GM21360 (cell line): ENCODE measurements around the gene ZNF280C.

Source experiments
- ATAC-seq: cut with Tn5 transposase; IDR thresholded peaks from one replicate; pipeline ENCODE4 v1.9.1; 2021; ENCODE audit warnings: mild to moderate bottlenecking, moderate library complexity; ENCODE audit not compliant: unreplicated experiment

The ZNF280C gene

DNA sequence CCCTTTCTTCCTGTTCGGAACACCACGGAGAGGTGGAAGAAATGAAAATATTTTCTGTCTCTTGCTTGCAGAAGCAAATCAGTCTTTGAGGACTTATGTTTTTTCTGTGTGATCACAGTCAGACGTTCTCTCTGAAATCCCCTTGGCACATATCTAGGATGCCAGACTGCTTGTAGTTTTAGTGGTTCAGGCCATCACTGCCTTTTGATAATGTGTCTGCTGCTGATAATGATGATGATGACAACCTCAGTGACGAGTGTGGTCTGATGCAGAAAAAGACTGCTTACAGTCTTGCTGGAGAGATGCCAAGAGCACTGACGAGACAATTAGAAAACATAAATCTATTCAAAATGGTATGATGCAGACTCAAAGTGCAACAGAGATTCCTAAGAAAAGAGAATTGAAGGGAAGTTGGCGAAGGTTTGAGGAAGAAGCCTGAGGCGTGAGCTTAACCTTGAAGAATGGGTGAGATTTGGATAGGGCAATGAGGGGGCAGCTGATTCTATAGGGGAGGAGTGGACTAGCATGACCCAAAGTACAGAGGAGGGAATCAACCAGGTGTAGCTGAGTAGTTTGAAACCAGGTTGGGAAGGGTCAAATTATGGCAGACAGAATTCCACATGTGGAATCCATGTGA lies 89.0 kb downstream of the ZNF280C start:
- no peak for ATAC-seq

- ATAC-seq: no peak
Measured at GRCh38 chrX:130179170-130179569, 89.5 kb downstream of the ZNF280C start.

DNA sequence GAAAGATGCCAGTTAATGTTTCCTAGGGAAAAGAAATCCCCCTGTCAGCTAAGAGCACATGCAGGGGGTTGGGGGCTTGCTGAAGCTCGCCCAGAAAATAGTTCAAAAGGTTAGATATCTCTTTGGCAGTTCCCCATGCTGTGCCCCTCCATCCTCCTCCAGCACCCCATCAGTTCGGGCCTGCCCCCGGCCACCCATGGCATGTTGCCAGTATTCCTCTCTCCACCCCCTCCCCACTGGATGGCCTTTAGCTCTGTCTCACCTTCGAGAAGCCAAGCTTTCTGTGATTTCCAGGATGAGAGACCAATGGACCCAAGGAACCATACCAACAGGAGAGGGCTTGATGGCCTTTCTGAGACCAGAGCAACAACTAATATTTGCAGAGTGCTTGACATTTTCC lies 91.8 kb downstream of the ZNF280C start:
- no peak for ATAC-seq

- peak; percentile 72 for ATAC-seq
Measured at GRCh38 chrX:130176354-130176776, 92.3 kb downstream of the ZNF280C start.

- ATAC-seq: no peak
Measured at GRCh38 chrX:130174937-130175336, 93.8 kb downstream of the ZNF280C start.

DNA sequence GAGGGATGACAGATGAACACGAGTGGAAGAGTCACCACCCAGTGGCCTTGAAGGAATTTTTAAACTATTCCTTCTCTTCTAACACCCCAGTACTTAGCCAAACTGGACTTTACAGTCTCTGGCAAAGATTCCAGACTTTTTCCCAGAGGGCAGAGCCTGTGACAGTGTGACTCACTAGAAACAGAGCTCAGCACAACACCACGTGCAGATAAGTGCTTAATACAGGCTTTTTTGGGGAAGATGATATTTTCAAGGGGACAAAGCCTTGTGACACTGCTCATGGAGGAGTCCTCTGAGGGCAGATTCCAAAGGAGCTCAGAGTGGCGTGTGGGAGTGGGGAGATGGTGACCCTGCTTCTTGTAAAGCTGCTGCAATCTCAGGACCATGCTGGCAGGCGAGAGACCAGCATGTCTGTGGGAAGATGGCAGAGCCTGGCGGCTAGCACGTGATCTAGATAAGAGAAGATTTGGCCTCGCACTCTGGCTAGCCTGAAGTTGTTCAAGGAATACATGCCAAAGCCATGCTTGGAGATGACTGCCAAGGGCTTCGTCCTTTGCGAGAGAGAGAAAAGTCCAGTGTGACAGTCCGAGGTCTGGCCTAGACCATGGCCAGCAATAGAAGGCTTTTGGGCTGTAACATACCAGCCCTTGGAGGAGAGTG lies 94.5 kb downstream of the ZNF280C start:
- no peak for ATAC-seq

DNA sequence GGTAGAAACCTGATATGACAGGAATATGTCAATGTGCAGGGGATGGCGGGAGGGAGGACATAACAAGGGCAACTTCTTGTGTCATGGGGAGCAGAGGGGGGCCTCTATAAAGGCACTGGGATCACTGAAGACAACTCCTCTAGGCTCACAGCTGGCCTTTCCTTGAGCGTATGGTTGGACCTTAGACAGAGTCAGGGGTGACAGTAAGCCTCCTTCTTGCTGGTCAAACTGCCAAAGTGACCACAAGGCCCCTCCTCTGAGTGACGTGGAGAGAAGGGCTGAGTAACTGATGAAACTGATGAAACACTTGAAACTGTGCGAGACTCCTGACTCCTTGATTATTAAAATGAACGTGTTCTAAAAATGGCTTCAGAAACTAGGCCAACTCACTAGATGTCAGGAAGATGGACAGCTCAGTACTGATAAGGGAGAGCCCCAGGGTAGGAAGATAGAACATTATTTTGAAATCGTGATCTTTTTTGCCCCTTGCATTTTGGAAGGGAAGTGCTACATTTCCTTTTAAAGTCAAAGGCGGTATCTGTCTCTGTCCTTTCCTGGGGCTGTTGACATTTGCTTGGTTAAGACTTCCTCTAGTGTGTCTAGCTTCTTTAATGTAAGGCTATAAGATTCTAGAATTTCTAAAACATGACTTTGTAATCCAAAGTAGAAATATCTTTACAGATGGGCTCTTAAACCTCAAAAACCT lies 95.4 kb downstream of the ZNF280C start:
- ATAC-seq: no peak

GRCh38 chrX:130172127-130172845 lies 96.4 kb downstream of the ZNF280C start:
- ATAC-seq: no peak

DNA sequence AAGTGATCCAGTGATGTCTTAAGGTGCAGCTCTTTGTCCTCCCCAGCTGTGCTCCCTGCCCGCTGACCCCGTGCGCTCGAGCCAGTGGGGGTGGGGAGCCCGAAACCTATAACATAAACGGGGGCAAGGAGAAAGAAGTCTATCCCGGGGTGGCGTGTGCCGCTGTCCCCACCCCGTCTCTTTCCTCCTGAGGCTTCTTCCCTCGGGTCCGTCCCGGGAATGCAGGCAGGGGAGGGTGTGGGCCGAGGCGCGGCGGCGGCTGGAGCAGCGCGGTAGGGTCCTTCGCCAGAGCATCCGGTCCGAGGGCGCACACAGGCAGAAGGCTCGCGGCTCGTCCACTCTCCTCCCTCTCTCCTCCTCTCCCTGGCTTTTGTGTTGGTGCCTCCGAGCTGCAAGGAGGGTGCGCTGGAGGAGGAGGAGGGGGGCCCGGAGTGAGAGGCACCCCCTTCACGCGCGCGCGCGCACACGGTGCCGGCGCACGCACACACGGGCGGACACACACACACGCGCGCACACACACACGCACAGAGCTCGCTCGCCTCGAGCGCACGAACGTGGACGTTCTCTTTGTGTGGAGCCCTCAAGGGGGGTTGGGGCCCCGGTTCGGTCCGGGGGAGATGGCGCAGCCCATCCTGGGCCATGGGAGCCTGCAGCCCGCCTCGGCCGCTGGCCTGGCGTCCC lies 97.1 kb downstream of the ZNF280C start, which contains the start of gene RAB33A:
TSS of gene RAB33A (plus strand) at position 517 of the 681 bp plus-strand sequence. CDS start at position 618, 101 bp downstream.
- ATAC-seq: no peak

GRCh38 chrX:130170752-130171445 lies 97.8 kb downstream of the ZNF280C start:
- ATAC-seq: peak; percentile 75

- ATAC-seq: no peak
Measured at GRCh38 chrX:130167040-130167439, 101.7 kb downstream of the ZNF280C start.

- ATAC-seq: no peak
Measured at GRCh38 chrX:130166503-130166777, 102.3 kb downstream of the ZNF280C start.

- ATAC-seq: peak; percentile 85
Measured at GRCh38 chrX:130165703-130166502, 102.8 kb downstream of the ZNF280C start, which contains the start of gene AIFM1. TSS of gene AIFM1 (minus strand) at chrX:130165841. CDS start at chrX:130165656, 185 bp downstream.

- ATAC-seq: peak; percentile 16
Measured at GRCh38 chrX:130165181-130165702, 103.5 kb downstream of the ZNF280C start.

GRCh38 chrX:130163398-130163797 lies 105.3 kb downstream of the ZNF280C start:
- ATAC-seq: no peak

GRCh38 chrX:130162094-130162735 lies 106.5 kb downstream of the ZNF280C start:
- no peak for ATAC-seq

GRCh38 chrX:130159776-130160175 lies 108.9 kb downstream of the ZNF280C start:
- no peak for ATAC-seq

GRCh38 chrX:130158311-130158710 lies 110.4 kb downstream of the ZNF280C start:
- no peak for ATAC-seq

GRCh38 chrX:130155564-130155963 lies 113.1 kb downstream of the ZNF280C start:
- no peak for ATAC-seq
